GM20431 (cell line): ENCODE measurements around the gene NAT10.

Experiments used
- in situ Hi-C: fragments of 300-500 bp; cut with MseI, MboI; formaldehyde crosslinking; loops from one replicate; pipeline ENCODE4 v1.15.0; 2020; ENCODE audit warnings: low sequenced_read_pairs; ENCODE audit not compliant: unreplicated experiment

Gene NAT10

DNA sequence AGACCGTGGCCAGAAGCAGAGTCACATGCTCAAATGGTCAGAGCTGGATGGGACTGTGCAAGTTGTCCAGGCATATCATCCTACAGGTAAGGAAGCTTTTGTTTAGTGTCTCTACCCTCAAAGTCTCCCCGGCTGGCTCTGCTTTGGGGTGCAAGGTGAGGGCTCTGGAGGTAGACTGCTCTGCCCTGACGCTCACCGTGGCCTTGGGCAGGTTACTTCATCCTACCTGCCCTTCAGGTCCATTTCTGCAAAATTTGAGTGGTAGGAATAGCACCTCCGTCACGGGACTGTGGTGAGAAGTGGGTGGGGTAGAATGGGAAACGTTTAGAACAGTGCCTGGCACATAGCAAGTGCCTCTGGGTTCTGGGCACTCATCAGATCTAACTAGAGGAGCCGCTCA lies 42.2 kb downstream of the NAT10 start:
- in situ Hi-C loops, result no loop called here

DNA sequence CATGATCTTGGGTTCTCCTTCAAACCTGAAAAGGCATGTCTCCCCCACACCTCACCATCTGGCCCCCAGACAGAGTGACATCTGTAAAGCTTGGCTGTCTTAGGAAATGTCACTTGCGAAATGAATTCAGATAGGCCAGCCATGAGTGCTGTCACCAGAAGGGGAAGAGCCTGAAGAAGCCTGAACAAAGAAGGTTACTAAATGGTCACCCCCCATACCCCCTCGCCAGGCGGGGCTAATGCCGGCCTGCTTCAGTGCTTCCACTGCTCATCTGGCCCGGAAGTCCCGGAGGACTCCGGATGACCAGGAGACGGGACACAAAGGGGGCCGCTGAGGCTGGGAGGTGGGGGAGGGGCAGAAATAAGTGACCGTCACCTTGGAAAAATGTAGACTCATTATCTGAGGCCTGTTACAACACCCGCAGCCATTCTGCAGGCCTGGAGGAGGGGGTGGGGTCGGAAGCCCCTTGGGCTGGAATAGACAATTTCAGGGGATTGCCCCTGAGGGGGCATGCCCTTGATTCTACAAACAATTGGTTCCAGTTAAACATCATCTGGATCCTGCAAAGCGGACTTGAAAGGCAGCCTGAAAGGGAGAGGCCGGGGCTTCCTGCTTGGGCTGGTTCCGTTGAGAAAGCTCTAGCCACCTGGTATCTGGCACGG lies 43.2 kb downstream of the NAT10 start:
- in situ Hi-C loops, result no loop called here

- in situ Hi-C loops, result no loop called here
These were observed 43.8 kb downstream of the NAT10 start for GRCh38 chr11:34149274-34149673.

- in situ Hi-C loops, result loop anchor here (25.0 kb wide), 2 partner anchors 287 to 338 kb away; no protein-coding TSS in a partner anchor
These were observed 44.4 kb downstream of the NAT10 start for GRCh38 chr11:34149786-34150185.

- in situ Hi-C loops, result loop anchor here (25.0 kb wide), 2 partner anchors 288 to 337 kb away; no protein-coding TSS in a partner anchor
These were observed 45.2 kb downstream of the NAT10 start for GRCh38 chr11:34150494-34151151.

DNA sequence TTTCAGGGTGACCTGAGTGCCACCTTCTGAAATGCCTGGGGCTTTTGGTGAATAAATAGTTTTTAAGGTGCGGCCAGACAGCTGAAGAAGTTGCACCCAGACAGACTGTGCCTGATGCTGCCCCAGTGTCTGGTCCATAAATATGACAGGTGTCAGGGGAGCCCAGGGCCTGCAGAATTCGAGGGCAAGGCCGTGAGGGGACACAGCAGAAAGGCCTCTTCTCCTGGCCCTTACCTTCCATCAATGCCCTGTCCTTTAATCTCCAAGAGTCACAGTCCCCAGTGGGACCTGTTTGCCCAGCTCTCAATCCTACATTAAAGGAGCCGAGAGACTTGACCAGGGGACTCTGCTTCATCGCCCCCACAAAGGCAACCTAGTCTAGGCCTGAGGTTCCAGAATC lies 45.7 kb downstream of the NAT10 start:
- in situ Hi-C loops, result loop anchor here (25.0 kb wide), 2 partner anchors 289 to 336 kb away; no protein-coding TSS in a partner anchor

- in situ Hi-C loops, result loop anchor here (25.0 kb wide), 2 partner anchors 290 to 335 kb away; no protein-coding TSS in a partner anchor
These were observed 46.8 kb downstream of the NAT10 start for GRCh38 chr11:34151916-34152845.

DNA sequence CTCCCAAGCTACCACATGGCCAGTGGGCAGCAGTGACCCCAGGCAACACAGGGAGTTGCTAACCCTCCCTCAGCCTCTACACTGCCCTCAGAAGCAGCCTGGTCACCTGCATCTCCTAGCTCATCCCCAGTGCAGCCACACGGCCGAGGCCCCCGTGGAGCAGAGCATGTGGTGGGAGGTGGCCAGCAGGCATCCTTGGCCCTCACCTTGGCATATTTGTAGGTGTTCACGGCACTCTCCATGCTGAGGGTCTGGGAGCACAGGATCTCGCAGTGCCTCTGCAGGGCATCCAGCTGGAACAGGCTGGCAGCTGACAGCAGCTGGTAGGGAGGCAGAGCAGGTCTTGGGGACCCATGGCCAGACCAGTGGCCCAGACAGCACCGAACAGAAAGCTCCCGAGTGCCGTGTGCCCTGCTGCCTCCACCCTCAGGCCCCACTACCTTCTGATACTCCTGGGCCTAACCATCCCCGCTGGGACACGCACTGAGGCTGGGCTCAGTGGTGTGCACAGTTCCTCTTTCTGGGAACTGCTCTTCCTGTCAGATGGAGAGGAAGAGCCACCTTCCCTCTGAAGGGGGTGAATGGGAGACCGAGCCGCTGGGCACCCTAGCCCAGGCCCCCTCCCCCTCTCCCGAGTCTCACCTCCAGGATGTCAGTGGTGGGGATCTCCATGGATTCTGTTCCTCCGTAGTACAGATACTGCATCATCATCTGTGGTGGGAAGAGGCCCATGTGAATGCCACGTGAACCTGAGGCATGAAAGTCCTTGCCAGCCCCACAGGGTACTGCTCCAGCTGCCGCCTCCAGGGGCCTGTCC lies 48.8 kb downstream of the NAT10 start:
- in situ Hi-C loops, result loop anchor here (25.0 kb wide), 2 partner anchors 292 to 333 kb away; no protein-coding TSS in a partner anchor

DNA sequence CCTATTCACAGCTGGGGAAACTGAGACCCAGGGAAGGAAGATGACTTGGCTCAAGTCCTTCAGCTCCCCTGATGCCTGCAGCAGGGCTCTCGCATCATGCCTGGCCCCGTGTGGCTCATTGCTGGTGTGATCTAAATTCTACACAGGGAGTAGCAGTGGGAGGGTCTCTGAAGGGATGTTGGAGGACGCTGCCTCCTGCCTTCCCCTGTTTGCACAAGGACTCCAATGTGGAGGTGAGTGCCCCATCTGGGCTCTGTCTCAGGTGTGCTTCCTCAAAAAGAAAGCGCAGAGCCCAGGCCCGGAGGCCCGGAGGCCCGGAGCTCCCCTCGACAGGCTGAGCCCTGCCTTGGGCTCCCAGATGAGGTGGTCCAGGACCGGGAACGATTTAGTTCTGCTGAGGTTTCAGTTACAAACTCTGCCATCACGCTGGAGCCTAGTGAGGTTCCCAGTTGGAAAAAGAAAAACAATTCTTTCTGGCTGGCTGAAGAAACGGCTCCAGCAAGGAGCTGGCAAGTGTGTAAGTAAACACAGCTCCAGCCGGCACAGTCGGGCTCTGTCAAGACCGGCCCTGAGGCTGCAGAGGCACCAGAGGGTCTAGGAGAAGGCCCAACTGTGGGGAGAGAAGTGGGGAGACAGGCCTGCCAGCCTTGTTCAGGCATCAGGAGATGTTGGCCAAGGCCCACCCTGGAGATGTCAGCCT lies 49.8 kb downstream of the NAT10 start:
- in situ Hi-C loops, result loop anchor here (25.0 kb wide), 2 partner anchors 293 to 332 kb away; no protein-coding TSS in a partner anchor

- in situ Hi-C loops, result loop anchor here (25.0 kb wide), 2 partner anchors 293 to 332 kb away; no protein-coding TSS in a partner anchor
These were observed 50.3 kb downstream of the NAT10 start for GRCh38 chr11:34155757-34156062.

- in situ Hi-C loops, result loop anchor here (25.0 kb wide), 2 partner anchors 295 to 330 kb away; no protein-coding TSS in a partner anchor
These were observed 51.7 kb downstream of the NAT10 start for GRCh38 chr11:34157163-34157562.

GRCh38 chr11:34158661-34159060 lies 53.2 kb downstream of the NAT10 start:
- in situ Hi-C loops, result loop anchor here (25.0 kb wide), 2 partner anchors 296 to 329 kb away; no protein-coding TSS in a partner anchor

GRCh38 chr11:34160049-34160721 lies 54.8 kb downstream of the NAT10 start:
- in situ Hi-C loops, result loop anchor here (25.0 kb wide), 2 partner anchors 298 to 327 kb away; no protein-coding TSS in a partner anchor

DNA sequence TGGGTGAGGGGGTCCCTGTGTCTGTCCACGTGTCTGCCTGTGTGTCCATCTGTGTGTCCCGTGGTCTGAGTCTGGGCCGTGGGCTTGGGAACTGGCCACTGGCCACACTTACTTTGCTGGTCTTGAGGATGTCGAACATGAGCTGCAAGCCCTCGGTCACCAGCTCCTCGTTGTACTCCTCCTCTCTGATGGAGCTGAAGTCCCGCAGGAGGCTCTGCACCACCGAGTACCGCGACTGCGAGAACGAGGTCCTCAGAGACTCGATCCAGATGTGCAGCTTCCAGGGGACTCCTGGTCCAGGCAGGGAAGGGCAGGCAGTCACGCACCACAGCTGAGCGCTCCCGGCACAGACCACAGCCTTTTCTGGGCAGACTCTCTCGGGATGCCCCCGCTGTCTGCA lies 55.4 kb downstream of the NAT10 start:
- in situ Hi-C loops, result loop anchor here (25.0 kb wide), 2 partner anchors 298 to 327 kb away; no protein-coding TSS in a partner anchor

DNA sequence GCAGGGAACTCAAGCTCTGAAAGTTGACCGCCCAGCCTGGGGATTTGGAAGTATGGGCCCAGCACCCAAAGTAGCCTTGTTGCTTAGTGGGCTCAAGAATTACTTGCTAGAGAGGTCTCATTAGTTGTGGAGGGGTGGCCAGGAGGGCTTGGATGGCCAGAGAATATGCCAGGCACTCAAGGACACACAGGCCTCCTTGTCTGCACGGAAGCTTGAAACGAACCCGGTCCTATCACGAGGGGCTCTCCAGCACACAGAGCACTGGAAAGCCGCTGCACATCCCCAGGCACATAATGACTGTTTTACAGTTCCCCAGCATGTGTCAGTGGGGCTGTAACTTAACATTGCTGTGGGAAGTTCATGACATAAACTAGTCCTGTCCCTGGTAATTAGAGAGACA lies 55.9 kb downstream of the NAT10 start:
- in situ Hi-C loops, result loop anchor here (25.0 kb wide), 2 partner anchors 299 to 326 kb away; no protein-coding TSS in a partner anchor

- in situ Hi-C loops, result loop anchor here (25.0 kb wide), 2 partner anchors 300 to 325 kb away; no protein-coding TSS in a partner anchor
These were observed 56.5 kb downstream of the NAT10 start for GRCh38 chr11:34161812-34162492.

- in situ Hi-C loops, result loop anchor here (25.0 kb wide), 2 partner anchors 300 to 325 kb away; no protein-coding TSS in a partner anchor
These were observed 57.0 kb downstream of the NAT10 start for GRCh38 chr11:34162493-34162820.
